OCI-M2 (cell line): ENCODE results near the gene SIGLEC15.
"Not testable (repeated sequence)": the region's sequence is repeated elsewhere in the genome, so short reads cannot be mapped to it uniquely, and the experiment has no call there.

Experiments
- DNase-seq: peaks from one replicate; lab custom pipeline; 2025; ENCODE audit not compliant: unreplicated experiment; lab: John Stamatoyannopoulos, UW

The SIGLEC15 gene

GRCh38 chr18:45841765-45842442 lies 16.4 kb downstream of the SIGLEC15 start:
- no peak for DNase-seq

GRCh38 chr18:45843019-45843418 lies 17.5 kb downstream of the SIGLEC15 start:
- no peak for DNase-seq

- no peak for DNase-seq
These were observed 19.5 kb downstream of the SIGLEC15 start for GRCh38 chr18:45844938-45845337.

- no peak for DNase-seq
These were observed 19.9 kb downstream of the SIGLEC15 start for GRCh38 chr18:45845410-45845809.

- DNase-seq, result no peak
These were observed 21.6 kb downstream of the SIGLEC15 start for GRCh38 chr18:45847119-45847518.

GRCh38 chr18:45848643-45849042 lies 23.2 kb downstream of the SIGLEC15 start:
- not testable (repeated sequence) for DNase-seq

GRCh38 chr18:45849529-45849928 lies 24.1 kb downstream of the SIGLEC15 start:
- DNase-seq, result no peak

GRCh38 chr18:45850021-45850420 lies 24.5 kb downstream of the SIGLEC15 start:
- no peak for DNase-seq

- DNase-seq, result no peak
These were observed 25.9 kb downstream of the SIGLEC15 start for GRCh38 chr18:45851161-45851925.

GRCh38 chr18:45852631-45853030 lies 27.2 kb downstream of the SIGLEC15 start:
- no peak for DNase-seq

GRCh38 chr18:45854036-45854586 lies 28.6 kb downstream of the SIGLEC15 start:
- DNase-seq, result no peak

GRCh38 chr18:45856531-45856930 lies 31.1 kb downstream of the SIGLEC15 start:
- DNase-seq, result no peak

- no peak for DNase-seq
These were observed 33.9 kb downstream of the SIGLEC15 start for GRCh38 chr18:45859334-45859733.

- DNase-seq, result no peak
These were observed 35.0 kb downstream of the SIGLEC15 start for GRCh38 chr18:45860492-45860891.

GRCh38 chr18:45860971-45861370 lies 35.5 kb downstream of the SIGLEC15 start:
- DNase-seq, result no peak

GRCh38 chr18:45861926-45862325 lies 36.5 kb downstream of the SIGLEC15 start:
- DNase-seq, result no peak

- no peak for DNase-seq
These were observed 38.0 kb downstream of the SIGLEC15 start for GRCh38 chr18:45863469-45863868.

- DNase-seq, result no peak
These were observed 38.6 kb downstream of the SIGLEC15 start for GRCh38 chr18:45864081-45864480.

GRCh38 chr18:45865466-45865865 lies 40.0 kb downstream of the SIGLEC15 start:
- DNase-seq, result no peak

GRCh38 chr18:45870419-45870818 lies 44.9 kb downstream of the SIGLEC15 start:
- DNase-seq, result no peak

- DNase-seq, result no peak
These were observed 46.1 kb downstream of the SIGLEC15 start for GRCh38 chr18:45871431-45872084.
